Measurements from ENCODE around the gene PLOD1.
A peak's percentile ranks its signal among the peaks of the same experiment; 100 is the strongest.

GRCh38 chr1:11893907-11894251, 40.6 kb upstream of the PLOD1 start:
- TF ChIP-seq POLR2A (IDR thresholded peaks at IDR 0.05) = no peak
- peak; percentile 73 to 93 (median 85) for TF ChIP-seq CTCF (IDR thresholded peaks at IDR 0.05)

All from thyroid gland (tissue), 4 donors.